Stimulated activated CD4-positive, alpha-beta T cell treated with anti-CD3 and anti-CD28 coated beads, Interleukin-12 subunit alpha, Interleukin-12 subunit beta, amount 100 ng/mL, for 4 hours (primary cell): ENCODE data around the gene GPC5.
"Not testable (repeated sequence)": the region's sequence is repeated elsewhere in the genome, so short reads cannot be mapped to it uniquely, and the experiment has no call there.

Source experiments
- DNase-seq: peaks from one replicate; pipeline ENCODE4 v3.0.0-alpha.2; 2020

The GPC5 gene

GRCh38 chr13:91725646-91726045 is 327.2 kb downstream of the GPC5 start:
- DNase-seq = no peak

- no peak for DNase-seq
These were observed 328.2 kb downstream of the GPC5 start for GRCh38 chr13:91726671-91727070.

- no peak for DNase-seq
These were observed 331.4 kb downstream of the GPC5 start for GRCh38 chr13:91729859-91730258.

- no peak for DNase-seq
These were observed 341.3 kb downstream of the GPC5 start for GRCh38 chr13:91739751-91740150.

- DNase-seq = no peak
These were observed 342.3 kb downstream of the GPC5 start for GRCh38 chr13:91740756-91741155.

GRCh38 chr13:91741925-91742324 is 343.5 kb downstream of the GPC5 start:
- no peak for DNase-seq

- no peak for DNase-seq
These were observed 345.9 kb downstream of the GPC5 start for GRCh38 chr13:91744284-91744683.

GRCh38 chr13:91745967-91746366 is 347.5 kb downstream of the GPC5 start:
- DNase-seq = no peak

GRCh38 chr13:91747186-91747585 is 348.8 kb downstream of the GPC5 start:
- no peak for DNase-seq

GRCh38 chr13:91748416-91749089 is 350.1 kb downstream of the GPC5 start:
- no peak for DNase-seq

GRCh38 chr13:91758724-91759123 is 360.3 kb downstream of the GPC5 start:
- no peak for DNase-seq

- DNase-seq = no peak
These were observed 364.5 kb downstream of the GPC5 start for GRCh38 chr13:91762957-91763356.

GRCh38 chr13:91764527-91764926 is 366.1 kb downstream of the GPC5 start:
- no peak for DNase-seq

- no peak for DNase-seq
These were observed 369.2 kb downstream of the GPC5 start for GRCh38 chr13:91767651-91768050.

- no peak for DNase-seq
These were observed 370.3 kb downstream of the GPC5 start for GRCh38 chr13:91768746-91769145.

GRCh38 chr13:91771229-91771628 is 372.8 kb downstream of the GPC5 start:
- DNase-seq = no peak

GRCh38 chr13:91773591-91774227 is 375.3 kb downstream of the GPC5 start:
- DNase-seq = no peak

- DNase-seq = no peak
These were observed 376.0 kb downstream of the GPC5 start for GRCh38 chr13:91774397-91774796.

- no peak for DNase-seq
These were observed 378.3 kb downstream of the GPC5 start for GRCh38 chr13:91776611-91777193.

- no peak for DNase-seq
These were observed 379.7 kb downstream of the GPC5 start for GRCh38 chr13:91778123-91778522.

GRCh38 chr13:91781982-91782691 is 383.7 kb downstream of the GPC5 start:
- not testable (repeated sequence) for DNase-seq

GRCh38 chr13:91785431-91786119 is 387.2 kb downstream of the GPC5 start:
- no peak for DNase-seq

GRCh38 chr13:91792054-91792453 is 393.6 kb downstream of the GPC5 start:
- DNase-seq = no peak
